HG03139 (cell line): ENCODE measurements around the gene DCLK2.

Source experiments
- ATAC-seq: cut with Tn5 transposase; IDR thresholded peaks from one replicate; pipeline ENCODE4 v1.9.1; 2021; ENCODE audit not compliant: unreplicated experiment

The DCLK2 gene

DNA sequence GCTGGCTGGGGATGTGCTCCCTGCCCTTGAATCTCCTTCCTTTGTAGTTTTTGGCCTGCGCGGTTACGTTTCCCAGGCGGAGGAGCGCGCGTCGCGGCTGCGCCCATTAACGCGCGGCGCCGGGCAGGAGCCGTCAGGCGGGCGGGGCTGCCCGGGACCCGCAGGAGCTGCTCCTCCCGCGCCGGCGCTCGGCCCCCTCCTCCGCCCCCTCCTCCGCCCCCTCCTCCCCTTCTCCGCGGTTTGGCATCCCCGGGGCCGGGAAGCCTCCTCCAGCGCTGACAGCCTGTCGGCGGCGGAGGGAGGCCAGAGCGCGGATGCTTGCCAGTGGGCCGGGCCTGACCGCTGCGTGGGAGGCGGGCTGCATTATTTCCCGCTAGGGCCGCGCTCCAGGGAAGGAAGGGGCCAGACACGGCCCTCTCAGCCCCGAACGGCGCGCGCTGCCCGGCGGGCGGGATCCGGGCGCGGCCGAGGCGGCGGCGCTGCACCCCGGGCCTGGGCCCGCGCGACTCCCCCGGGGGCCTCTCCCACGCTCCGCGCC is at the start of gene DCLK2:
DCLK2 (plus strand) TSS at position 405 of the 538 bp plus-strand sequence. CDS start 583 bp downstream, outside the sequence.
- no peak for ATAC-seq

DNA sequence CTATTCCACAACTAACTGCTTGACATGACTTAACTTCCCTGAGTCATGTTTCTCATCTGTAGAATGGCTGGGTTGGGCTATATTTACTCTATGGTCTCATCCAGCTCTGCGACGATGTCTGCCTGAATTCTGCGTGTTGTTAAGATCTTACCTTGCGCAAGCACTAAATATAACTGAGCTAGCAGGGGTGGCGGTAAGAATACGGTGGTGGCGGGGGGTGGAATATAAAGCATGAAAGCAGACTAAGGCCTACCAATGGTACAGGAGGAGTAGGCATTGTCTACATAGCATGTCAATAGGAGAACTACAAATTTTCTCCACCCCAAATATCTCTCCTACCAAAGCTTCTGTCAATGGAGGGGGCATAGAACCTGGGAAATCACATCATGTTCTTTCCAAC is 45.7 kb upstream of the DCLK2 start:
- no peak for ATAC-seq

DNA sequence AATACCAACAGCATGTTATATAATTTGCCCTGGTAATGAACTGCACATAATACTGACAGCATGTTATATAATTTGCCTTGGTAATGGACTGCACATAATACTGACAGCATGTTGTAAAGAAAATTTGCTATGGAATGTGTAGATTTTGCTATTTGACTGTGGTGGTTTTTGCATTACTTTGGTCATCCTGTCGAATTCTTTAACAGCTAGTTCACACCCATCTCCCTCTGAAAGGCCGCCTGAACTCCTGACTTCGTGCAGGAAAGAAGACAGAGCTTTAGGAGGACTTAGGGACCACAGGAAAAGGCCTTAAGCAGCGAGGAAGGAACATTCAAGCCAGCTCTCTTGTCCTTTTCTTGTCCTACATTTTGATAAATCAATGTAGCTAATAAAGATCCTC is 45.2 kb upstream of the DCLK2 start:
- ATAC-seq, result no peak

DNA sequence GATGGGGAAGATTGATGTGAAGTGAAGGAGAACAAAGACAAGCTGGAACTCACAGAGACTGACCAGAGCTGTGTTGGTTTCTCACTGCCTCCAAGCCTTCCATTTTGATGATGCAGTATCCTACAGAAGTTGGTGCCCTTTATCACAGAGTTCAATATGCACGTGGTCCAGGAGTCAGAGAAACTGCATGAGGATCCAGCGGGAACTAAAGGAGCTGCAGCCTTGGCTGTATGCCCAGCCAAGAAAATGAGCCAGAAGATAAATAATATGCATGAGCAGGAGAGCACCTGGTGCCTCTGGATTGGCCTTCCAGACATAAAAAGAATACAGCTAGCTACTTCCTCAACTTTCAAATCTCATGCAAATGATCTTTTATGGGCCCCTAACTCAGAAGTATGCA is 44.3 kb upstream of the DCLK2 start:
- no peak for ATAC-seq

DNA sequence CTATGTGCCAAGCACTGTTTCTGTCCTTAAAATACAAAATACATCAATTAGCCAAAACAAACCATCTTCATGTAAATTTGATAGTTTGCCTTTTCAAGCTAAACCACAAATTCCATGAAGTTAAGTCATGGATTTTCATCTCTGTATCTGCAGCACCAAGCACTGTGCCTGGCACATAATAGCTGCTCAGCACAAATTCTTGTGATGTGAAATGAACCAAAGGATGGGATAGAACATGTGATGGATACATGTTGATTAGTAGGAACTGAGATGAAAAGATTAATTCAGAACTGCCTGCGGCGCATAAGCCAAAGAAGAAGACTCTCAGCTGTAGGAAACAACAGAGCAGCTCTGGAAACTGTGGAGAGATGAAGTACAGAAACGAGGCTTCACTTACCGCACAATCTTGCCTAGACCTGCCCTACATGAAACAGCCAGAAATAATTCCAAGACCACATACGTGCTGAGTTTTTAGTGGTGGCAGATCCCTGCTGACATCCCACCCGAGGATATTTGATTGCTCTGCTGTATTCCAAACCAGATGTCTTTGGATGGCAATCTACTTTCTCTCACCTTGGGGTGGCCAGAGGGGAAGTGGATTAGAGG is 40.9 kb upstream of the DCLK2 start:
- ATAC-seq, result no peak

DNA sequence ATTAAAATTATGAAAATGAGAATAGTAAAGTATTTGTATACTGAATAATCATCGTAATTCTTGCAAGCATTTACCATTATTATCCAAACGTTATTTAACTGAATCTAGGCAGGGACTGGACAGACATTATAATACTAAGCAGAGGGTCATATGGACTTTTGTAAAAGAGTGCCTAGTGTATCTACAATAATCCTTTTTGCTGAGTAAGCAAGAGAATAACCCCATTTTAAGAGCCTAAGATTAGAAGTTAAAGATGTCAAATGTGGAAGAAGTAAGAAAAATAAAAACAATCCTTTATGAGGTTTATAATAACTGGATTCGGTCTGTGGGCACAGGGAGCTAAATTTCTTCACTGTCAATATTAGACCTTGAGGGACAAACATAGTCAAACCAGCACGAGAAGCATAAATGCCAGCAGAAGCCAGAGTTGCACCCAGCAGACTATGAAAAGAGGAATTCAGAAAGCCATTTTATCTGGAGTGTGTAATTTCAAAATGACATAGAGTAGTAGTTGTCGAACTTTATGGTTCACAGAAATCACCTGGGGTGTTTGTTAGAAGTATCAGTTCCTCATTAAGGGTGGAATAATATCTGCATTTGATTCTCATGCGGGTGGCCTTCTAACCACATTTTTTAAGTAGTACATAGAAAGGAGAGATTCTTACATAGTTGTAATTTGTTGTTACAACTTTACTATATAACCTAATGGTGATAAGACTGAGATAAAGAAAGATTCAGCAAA is 39.7 kb upstream of the DCLK2 start:
- ATAC-seq, result peak; percentile 97

DNA sequence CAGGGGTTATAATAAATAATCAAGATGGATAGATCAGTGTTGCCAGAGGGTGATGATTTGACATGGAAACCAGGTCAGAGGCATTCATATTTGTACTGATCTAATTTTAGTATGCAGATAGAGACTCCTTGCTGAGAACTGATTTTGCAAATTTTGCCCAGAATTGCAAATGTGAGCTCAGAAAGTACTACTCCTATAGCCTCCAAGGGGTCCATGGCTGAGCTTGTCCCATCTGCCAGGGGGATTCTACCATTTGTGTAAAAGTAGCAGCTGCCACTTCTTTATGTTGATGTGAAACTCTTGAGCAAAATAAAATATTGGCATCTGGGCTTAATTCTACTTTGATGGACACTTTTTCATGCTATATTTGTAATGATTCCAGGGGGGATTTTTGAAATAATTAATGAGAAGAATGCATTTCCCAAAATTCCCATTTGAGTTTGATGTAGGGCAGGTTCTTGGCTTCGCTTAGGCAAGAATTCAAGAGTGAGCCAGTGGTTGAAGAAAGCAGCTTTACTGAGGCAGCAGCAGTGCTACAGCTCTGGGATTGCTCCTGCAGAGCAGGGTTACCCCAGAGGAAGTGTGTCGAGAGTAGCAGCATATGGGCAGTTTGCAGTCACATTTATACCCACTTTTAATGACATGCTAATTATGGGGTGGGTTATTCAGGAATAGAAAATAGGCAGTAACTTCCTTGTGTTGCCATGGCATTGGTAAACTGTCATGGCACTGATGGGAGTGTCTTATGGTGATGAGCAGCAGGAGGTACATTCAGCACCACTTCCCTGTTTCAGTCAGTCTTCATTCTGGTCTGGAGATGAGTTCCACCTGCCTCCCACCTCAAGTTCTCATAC is 38.7 kb upstream of the DCLK2 start:
- no peak for ATAC-seq

DNA sequence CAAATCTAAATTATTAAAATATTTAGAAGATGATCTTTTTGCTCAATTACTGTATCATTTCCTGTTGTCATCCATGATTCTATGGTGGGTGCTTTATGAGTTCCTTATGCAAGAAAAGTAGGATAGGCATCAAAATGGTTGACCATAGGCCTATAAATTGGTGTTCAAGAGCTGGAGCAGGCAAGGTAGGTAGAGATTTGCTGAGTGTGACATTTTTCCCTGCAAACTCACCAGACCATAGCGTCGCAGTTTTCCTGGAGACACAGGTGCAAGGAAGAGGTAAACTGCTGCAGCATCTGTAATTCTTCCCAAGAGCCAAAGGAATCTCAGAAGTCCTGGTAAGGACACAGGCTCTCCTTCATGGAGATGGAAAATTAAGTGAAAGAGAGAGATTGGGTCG is 33.7 kb upstream of the DCLK2 start:
- ATAC-seq, result no peak

DNA sequence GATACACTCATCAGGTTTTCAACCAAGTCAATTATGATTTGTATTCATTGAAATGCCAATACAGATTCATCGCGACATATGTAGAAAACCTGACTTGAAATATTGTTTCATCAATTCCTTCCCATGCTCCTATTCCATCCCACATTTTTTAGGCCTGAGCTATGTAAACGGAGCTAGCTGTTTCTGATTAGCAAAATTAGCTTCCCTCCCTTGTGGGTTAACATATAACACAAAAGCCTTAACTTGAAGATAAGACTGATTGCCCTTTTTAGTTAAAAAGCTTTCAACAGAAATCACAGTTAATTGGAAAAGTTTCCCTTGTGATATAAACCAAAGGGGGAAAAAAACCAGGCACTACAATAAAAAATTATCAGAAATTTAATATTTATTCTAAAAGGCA is 32.8 kb upstream of the DCLK2 start:
- ATAC-seq, result no peak

DNA sequence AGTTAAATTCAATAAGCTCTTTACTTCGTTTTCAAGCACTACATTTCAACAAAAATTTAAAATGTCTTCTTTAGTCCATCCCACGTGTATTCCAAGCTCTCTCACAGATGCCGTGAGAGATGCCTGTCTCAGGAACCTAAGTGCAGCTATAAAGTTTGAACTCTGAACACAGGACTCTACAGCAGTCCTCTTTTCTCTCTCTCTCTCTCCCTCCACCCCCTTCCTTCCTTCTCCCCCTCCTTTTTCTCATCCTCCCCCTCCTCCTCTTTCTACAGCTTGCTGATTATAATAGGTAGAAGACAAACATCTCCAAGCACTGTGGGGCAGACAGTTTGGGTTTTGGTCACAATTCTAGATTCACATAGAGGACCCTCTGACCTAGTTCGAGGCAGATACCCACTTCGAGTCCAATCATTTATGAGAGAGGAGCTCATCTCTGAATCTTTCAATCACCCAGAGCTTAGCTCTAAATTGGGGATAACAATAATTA is 31.5 kb upstream of the DCLK2 start:
- ATAC-seq, result no peak

DNA sequence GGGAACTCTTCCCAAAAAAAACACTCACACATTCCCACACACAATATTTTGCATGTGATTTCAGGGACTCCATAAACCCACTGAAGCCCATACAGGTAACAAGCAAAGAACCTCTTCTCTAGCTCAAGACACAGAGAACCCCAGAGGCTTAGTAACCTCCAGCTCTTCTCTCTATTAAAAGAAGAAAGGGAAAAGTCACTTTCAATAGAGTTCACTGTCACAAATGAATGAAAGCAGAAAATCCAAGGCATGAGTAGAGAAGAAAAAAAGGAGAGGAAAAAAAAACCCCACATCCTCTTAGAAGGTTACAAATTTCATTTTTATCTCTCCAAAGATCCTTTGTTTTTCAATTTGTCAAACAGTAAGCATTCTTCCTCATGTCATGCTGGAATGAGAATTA is 30.7 kb upstream of the DCLK2 start:
- ATAC-seq, result no peak

DNA sequence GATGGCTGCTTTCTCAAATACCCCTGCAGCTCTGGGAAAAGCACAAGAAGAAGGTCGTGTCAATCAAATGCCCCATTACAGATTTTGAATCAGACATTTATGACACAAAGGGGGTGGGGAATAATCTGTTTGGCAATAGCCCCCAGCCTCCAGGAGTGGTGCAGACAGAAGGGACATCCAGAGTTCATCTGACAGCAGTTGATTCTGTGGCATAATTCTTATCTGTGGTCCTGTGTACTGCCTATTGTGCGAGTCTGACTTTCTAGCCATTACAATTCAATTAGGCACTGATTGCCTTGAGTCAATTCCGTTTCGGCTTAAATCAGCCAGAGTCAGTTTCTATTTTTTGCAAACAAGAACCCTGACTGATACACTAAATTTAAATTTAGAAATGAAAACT is 28.6 kb upstream of the DCLK2 start:
- ATAC-seq, result no peak

DNA sequence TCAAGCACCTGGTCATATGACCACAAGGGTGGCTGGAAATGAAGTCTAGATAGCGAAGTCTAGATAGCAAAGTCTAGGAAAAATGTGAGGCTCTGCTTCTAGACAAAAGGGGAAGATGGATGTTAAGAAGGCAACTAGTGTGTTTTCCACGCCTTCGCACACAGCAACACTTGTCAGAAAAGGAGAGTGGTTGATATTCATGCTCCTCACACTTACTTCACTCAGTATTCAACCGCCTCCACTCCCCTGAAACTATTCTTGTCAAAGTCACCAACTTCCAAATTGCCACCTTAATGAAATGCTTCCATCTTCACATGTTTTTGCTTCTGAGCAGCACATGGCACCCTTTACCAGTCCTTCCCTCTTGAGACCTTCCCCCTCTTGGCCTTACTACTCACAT is 27.7 kb upstream of the DCLK2 start:
- no peak for ATAC-seq

DNA sequence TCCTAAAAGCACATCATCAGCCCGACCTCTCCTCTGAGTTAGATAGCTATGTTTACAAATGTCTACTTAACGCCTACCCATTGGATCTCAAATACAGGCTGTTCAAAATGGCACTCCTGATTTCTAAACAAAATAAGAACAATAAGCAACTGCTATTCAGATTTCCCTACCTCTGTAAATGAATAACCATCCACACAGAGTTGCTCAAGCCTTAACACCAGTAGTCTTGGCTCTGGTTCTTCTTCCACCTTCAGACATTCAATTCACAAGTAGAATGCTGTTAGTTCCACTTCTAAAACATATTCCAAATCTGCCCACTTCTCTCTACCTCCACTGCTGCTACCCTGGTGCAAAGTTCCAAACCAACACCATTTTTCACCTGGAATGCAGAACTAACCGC is 27.1 kb upstream of the DCLK2 start:
- ATAC-seq, result no peak

DNA sequence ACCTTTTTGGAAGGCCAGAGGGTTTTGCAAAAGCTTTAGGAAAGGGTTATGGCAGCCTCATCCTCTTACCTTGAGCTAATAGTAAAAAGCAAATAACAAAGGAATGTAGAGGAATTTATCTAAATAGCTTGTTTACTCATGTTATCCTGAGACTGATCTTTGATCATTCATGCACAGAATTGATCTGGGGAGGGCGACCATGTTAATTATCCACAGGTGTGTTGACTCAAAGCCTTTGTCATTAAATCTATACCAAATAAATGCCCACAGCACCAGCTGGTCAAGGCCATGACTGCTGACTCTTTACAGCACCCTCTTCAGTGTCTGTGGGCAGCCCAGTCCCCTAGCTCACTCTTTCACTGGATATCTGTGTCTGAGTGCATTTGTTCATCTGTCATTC is 22.8 kb upstream of the DCLK2 start:
- no peak for ATAC-seq

DNA sequence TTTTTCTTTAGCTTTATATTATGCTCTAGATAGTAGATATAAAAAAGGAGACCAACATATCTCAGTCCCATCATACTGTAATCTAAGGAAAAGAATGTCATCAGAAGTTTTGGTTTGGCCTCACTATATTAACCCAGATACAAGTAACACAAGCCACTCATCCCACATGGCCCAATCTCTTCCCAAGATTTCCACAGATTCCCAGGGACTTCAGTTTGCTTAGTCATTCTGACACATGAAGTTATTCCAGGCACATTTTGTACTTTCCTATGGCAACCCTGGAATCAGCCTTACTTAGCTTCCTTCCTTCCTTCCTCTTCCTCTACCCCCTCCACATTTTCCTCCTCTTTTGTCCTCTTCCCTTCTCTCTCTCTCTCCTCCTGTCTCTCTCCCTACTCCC is 21.7 kb upstream of the DCLK2 start:
- no peak for ATAC-seq

DNA sequence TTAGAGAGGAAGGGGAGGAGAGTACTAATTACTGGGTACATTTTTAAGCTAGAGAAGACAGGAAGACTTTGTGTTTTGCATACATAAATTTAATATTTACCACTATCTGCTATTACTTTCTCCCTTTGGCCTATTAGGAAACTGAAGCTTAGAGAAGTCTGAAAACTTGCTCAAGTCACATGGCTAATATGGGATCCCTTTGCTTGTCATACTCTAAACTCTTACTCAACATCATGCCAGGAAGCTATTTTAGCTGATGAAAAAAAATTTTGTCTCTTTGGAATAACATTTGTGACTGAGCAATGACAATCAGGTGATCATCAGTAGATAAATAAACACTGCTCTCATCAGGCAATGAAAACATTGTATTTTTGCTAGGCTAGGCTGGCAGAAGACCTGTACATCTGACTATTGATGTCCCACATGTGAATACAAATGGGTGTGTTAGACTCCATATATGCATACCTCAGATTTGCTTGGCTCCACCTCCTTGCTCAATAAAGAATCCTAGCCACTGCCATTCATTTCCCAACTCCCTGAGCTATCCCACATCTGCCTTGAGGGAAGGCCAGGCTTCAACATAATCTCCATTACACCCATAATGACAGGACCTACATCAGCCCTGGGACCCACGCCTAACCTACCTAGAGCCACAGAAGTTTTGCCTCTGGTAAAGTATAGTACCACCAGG is 17.0 kb upstream of the DCLK2 start:
- no peak for ATAC-seq

DNA sequence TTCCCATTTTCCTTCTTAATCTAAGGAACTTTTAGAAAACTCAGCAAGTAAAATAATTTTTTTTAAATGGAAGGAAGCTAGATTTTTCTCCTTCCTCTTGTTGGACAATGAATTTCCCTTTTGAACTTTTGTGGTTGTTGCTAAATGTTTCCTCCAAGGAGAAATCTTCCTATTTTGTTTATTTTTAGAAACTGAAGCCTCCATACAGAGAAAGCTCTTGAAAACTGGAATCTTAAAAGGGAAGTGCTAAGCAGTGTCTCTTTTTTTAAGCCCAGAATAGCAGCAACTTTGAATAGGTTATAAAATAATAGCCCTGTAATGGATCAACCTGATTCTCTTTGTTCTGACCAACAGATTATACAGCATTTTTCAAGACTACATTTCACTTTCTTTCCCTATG is 15.1 kb upstream of the DCLK2 start:
- ATAC-seq, result no peak

DNA sequence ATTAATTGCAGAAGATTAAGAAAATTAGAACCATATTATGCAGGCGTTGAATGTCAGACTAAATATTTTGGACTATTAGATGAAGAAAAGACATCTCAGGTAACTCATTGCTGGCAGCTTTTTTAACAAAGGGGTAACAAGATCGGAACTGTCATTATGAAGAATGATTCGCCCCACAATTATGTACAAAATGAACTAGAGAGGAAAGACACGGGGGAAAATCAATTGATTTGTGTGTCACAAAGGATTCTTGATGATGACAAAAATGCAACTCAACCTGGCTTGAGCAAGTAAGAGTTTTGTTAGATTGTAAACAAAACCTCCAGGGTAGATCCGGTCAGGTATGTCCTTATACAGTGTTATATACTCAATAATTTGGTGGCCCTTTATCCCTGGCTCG is 12.5 kb upstream of the DCLK2 start:
- ATAC-seq, result no peak

DNA sequence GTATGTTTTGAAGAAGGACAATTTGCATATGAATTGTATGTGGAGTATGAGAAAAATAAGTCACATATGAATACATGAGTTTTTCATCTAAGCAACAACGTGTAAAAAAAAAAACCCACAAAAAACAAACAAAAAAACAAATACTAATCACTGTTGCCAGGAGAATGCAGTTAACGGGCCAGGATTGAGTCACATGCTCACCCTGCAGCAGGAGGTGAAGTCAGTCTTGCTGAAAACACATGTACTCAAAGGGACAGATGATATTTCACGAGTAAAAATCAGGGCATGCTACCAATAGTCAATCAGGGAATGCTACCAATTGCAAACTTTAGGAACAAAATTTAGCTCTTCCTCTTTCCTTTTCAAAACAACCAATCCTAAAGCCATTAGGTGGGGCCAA is 10.4 kb upstream of the DCLK2 start:
- ATAC-seq, result no peak
